IMR-90 (cell line): ENCODE results near the gene COPA. TPM values are rescaled to one million over a fixed set of nuclear protein-coding genes. Genes with fewer than 3 reads are reported as not detected.

ENCODE experiments used
- MAFK ChIP-seq: IDR thresholded peaks from 2 replicates; pipeline ENCODE4 v1.6.1; 2012; ENCODE audit warnings: low read depth, low read length, improper control_type of control experiment
- POLR2A ChIP-seq: IDR thresholded peaks from 2 replicates; pipeline ENCODE4 v1.6.1; 2012; ENCODE audit warnings: mild to moderate bottlenecking, low read depth, low read length
- microRNA-seq, 2 experiments: library from miRNA; stranded (forward) in 1 of 2; unstranded in 1 of 2; fragments of 10-50 nt in 1 of 2; fragments of <30 nt in 1 of 2; gene quantifications in 1 of 2; microRNA quantifications in 1 of 2; one replicate each; pipeline versions ENCODE3 to v1.1.0; 2013 to 2020; ENCODE audit not compliant: insufficient read depth in 1 of 2, insufficient read length in 1 of 2, unreplicated experiment in 1 of 2
- polyA plus RNA-seq, 3 experiments: library from polyadenylated mRNA; depleted of rRNA; stranded (reverse); fragments of >200 nt; gene quantifications; 2 replicates each; pipeline ENCODE4 v1.2.3, GENCODE V29; 2012; ENCODE audit warnings: low replicate concordance in 1 of 3
- small RNA-seq, 5 experiments: library from RNA; depleted of rRNA; stranded (forward); fragments of <200 nt; gene quantifications; one replicate each; pipeline ENCODE3, GENCODE V24; 2012
- total RNA-seq: library from RNA; depleted of rRNA; stranded (reverse); fragments of >200 nt; gene quantifications from 2 replicates; pipeline ENCODE4 v1.2.3, GENCODE V29; 2012; rRNA removed

The COPA gene
- total and polyA plus RNA-seq, 2 of the 4 experiments (the other 2 are of a cell fraction) = 204 to 436 TPM

DNA sequence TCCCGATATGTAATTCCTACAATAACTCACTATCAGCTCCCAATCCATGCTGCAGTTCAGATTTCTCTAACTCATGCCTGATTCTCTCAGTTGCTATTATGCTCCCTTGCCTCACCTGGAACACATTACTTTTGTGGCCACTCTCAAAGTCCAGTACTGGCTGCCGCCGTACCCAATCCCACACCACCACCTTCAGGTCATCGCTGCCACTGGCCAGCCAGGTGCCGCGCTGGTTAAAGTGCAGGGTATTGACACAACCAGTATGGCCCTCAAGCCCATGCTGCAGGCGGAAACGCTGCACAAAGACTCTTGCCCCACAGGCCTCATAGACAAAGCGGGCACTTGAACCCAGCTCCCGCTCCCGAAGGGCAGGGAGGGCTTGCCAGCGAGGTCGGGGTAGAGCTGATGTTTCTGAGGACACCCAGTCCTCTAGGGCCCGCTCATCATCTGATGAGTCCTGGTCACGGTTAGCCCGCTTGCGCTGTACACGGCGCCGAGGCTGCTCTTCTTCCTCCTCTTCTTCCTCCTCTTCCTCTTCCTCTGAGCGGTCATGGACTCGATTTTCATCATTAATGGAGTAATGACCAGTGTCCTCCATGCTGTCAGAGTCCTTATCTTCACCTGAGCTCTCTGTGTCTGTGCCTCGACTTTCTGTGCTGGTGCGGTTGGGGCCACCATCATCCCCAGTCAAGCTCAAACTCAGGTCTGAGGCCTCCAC is 103.3 kb downstream of the COPA start (continued):
- TF ChIP-seq MAFK (no peak), POLR2A (no peak)

Small RNA genes within 50 kb of the gene (microRNA-seq; reads per million reads assigned to microRNA genes)
- gene RF00019 (ENCODE audit: insufficient read depth, insufficient read length) (not detected), gene RNU4-42P (ENCODE audit: insufficient read depth, insufficient read length) (not detected)

Small RNA genes within 50 kb of the gene (small RNA-seq; reads per million reads assigned to genes)
- gene RF00019 (0 reads per million in 5 experiments), gene RNU4-42P (0 reads per million in 5 experiments)

Other genes with a start within 250 kb of the COPA start
- gene IGSF8, start 244.6 kb downstream of the COPA start, total RNA-seq = 7.5 and 8.8 TPM in 2 replicates
- gene IGSF8, start 244.6 kb downstream of the COPA start, polyA plus RNA-seq (2012; rRNA removed) = 25.2 and 26.3 TPM in 2 replicates
- gene ATP1A2, start 227.5 kb downstream of the COPA start, total RNA-seq = under 0.01 and 0.28 TPM in 2 replicates
- 0.14 and 0.15 TPM in 2 replicates for gene ATP1A2, start 227.5 kb downstream of the COPA start, polyA plus RNA-seq (2012; rRNA removed)
- gene ATP1A4, start 191.6 kb downstream of the COPA start, total RNA-seq = not detected in 2 replicates
- not detected in 2 replicates for gene ATP1A4, start 191.6 kb downstream of the COPA start, polyA plus RNA-seq (2012; rRNA removed)
- gene CASQ1, start 152.7 kb downstream of the COPA start, total RNA-seq = 0.18 TPM in 1 of 2 replicates, not detected in the other
- gene CASQ1, start 152.7 kb downstream of the COPA start, polyA plus RNA-seq (2012; rRNA removed) = 0.10 and 0.21 TPM in 2 replicates
- 265 and 296 TPM in 2 replicates for gene PEA15, start 137.9 kb downstream of the COPA start, total RNA-seq
- gene PEA15, start 137.9 kb downstream of the COPA start, polyA plus RNA-seq (2012; rRNA removed) = 710 and 754 TPM in 2 replicates
- 83.3 TPM in 2 replicates for gene DCAF8, start 80.7 kb downstream of the COPA start, total RNA-seq
- 74.9 and 83.8 TPM in 2 replicates for gene DCAF8, start 80.7 kb downstream of the COPA start, polyA plus RNA-seq (2012; rRNA removed)
- gene PEX19, start 58.1 kb downstream of the COPA start, total RNA-seq = 43.3 and 67.7 TPM in 2 replicates
- gene PEX19, start 58.1 kb downstream of the COPA start, polyA plus RNA-seq (2012; rRNA removed) = 37.7 and 44.5 TPM in 2 replicates
- gene NCSTN, start 133 bp upstream of the COPA start, total RNA-seq = 46.7 and 60.2 TPM in 2 replicates
- gene NCSTN, start 133 bp upstream of the COPA start, polyA plus RNA-seq (2012; rRNA removed) = 182 and 194 TPM in 2 replicates
- not detected in 2 replicates for gene NHLH1, start 23.8 kb upstream of the COPA start, total RNA-seq
- gene NHLH1, start 23.8 kb upstream of the COPA start, polyA plus RNA-seq (2012; rRNA removed) = 0.14 and 0.26 TPM in 2 replicates
- 0.28 and 0.36 TPM in 2 replicates for gene VANGL2, start 57.3 kb upstream of the COPA start, total RNA-seq
- gene VANGL2, start 57.3 kb upstream of the COPA start, polyA plus RNA-seq (2012; rRNA removed) = 3.2 and 3.6 TPM in 2 replicates
- gene SLAMF6, start 180.0 kb upstream of the COPA start, total RNA-seq = not detected in 2 replicates
- gene SLAMF6, start 180.0 kb upstream of the COPA start, polyA plus RNA-seq (2012; rRNA removed) = not detected in 2 replicates
- gene CD84, start 236.2 kb upstream of the COPA start, total RNA-seq = not detected in 2 replicates
- not detected in 2 replicates for gene CD84, start 236.2 kb upstream of the COPA start, polyA plus RNA-seq (2012; rRNA removed)